T-helper 2 cell treated with Interferon-gamma antibody and Interleukin-4, amounts not matched to agents 5 μg/mL and 100 μg/mL, for 36 hours (primary cell): ENCODE data around the gene BAIAP2.

ENCODE experiments used
- DNase-seq: peaks from one replicate; pipeline ENCODE4 v3.0.0; 2021; ENCODE audit warnings: low spot score
- H3K27ac Mint-ChIP-seq: one replicate; pipeline ENCODE4 v1.8.0; 2021; ENCODE audit warnings: mild to moderate bottlenecking, mixed read lengths
- H3K27me3 Mint-ChIP-seq: one replicate; pipeline ENCODE4 v1.8.0; 2021; ENCODE audit warnings: low read depth, mixed read lengths
- H3K36me3 Mint-ChIP-seq: one replicate; pipeline ENCODE4 v1.8.0; 2021; ENCODE audit warnings: low read depth, mixed read lengths
- H3K4me1 Mint-ChIP-seq: one replicate; pipeline ENCODE4 v1.8.0; 2021; ENCODE audit warnings: low read depth, mixed read lengths
- H3K4me3 Mint-ChIP-seq: one replicate; pipeline ENCODE4 v1.8.0; 2022; ENCODE audit warnings: mild to moderate bottlenecking, moderate library complexity, mixed read lengths
- H3K9me3 Mint-ChIP-seq: one replicate; pipeline ENCODE4 v1.8.0; 2021; ENCODE audit warnings: mixed read lengths

Gene BAIAP2

GRCh38 chr17:81033535-81034167 is 1.3 kb upstream of the BAIAP2 start:
- Mint-ChIP-seq H3K27ac (no peak overlapping the region), H3K9me3 (no peaks in the 10 kb centered on the region), H3K4me3 (peak overlapping the region; percentile 80), H3K36me3 (no peaks in the 10 kb centered on the region), H3K4me1 (peaks cover 12% of the 10 kb centered on the region), H3K27me3 (peaks cover 53% of the 10 kb centered on the region)
- DNase-seq: no peak

- H3K27ac Mint-ChIP-seq: no peak overlapping the region
- no peaks in the 10 kb centered on the region for H3K9me3 Mint-ChIP-seq
- DNase-seq: no peak
- H3K4me1 Mint-ChIP-seq: peaks cover 12% of the 10 kb centered on the region
- peak overlapping the region; percentile 80 for H3K4me3 Mint-ChIP-seq
- peaks cover 48% of the 10 kb centered on the region for H3K27me3 Mint-ChIP-seq
- H3K36me3 Mint-ChIP-seq: no peaks in the 10 kb centered on the region
Measured at GRCh38 chr17:81034168-81034777, 678 bp upstream of the BAIAP2 start.

GRCh38 chr17:81035521-81036196 is 708 bp downstream of the BAIAP2 start:
- Mint-ChIP-seq H3K27ac (peak overlapping the region; percentile 23), H3K27me3 (peaks cover 45% of the 10 kb centered on the region), H3K4me3 (peak overlapping the region; percentile 74), H3K9me3 (no peaks in the 10 kb centered on the region), H3K4me1 (peaks cover 12% of the 10 kb centered on the region), H3K36me3 (no peaks in the 10 kb centered on the region)
- peak; percentile 57 for DNase-seq

GRCh38 chr17:81036197-81036941 is 1.4 kb downstream of the BAIAP2 start:
- Mint-ChIP-seq H3K27ac (no peak overlapping the region), H3K27me3 (peaks cover 42% of the 10 kb centered on the region), H3K36me3 (no peaks in the 10 kb centered on the region), H3K4me3 (peak overlapping the region; percentile 74), H3K4me1 (peaks cover 12% of the 10 kb centered on the region), H3K9me3 (no peaks in the 10 kb centered on the region)
- no peak for DNase-seq

GRCh38 chr17:81037026-81037797 is 2.3 kb downstream of the BAIAP2 start:
- H3K27me3 Mint-ChIP-seq: peaks cover 42% of the 10 kb centered on the region
- peaks cover 12% of the 10 kb centered on the region for H3K4me1 Mint-ChIP-seq
- no peaks in the 10 kb centered on the region for H3K9me3 Mint-ChIP-seq
- DNase-seq: no peak
- no peaks in the 10 kb centered on the region for H3K36me3 Mint-ChIP-seq
- H3K4me3 Mint-ChIP-seq: peak overlapping the region; percentile 74
- no peak overlapping the region for H3K27ac Mint-ChIP-seq

- H3K4me3 Mint-ChIP-seq: no peak overlapping the region
- no peaks in the 10 kb centered on the region for H3K36me3 Mint-ChIP-seq
- peaks cover 36% of the 10 kb centered on the region for H3K27me3 Mint-ChIP-seq
- H3K4me1 Mint-ChIP-seq: peaks cover 12% of the 10 kb centered on the region
- H3K27ac Mint-ChIP-seq: no peak overlapping the region
- H3K9me3 Mint-ChIP-seq: no peaks in the 10 kb centered on the region
- DNase-seq: no peak
Measured at GRCh38 chr17:81037798-81038733, 3.1 kb downstream of the BAIAP2 start.

GRCh38 chr17:81039096-81039495 is 4.1 kb downstream of the BAIAP2 start:
- Mint-ChIP-seq H3K36me3 (no peaks in the 10 kb centered on the region), H3K4me3 (no peak overlapping the region), H3K27me3 (peaks cover 26% of the 10 kb centered on the region), H3K4me1 (peaks cover 8% of the 10 kb centered on the region), H3K9me3 (no peaks in the 10 kb centered on the region), H3K27ac (no peak overlapping the region)
- DNase-seq: no peak

- no peaks in the 10 kb centered on the region for H3K36me3 Mint-ChIP-seq
- H3K9me3 Mint-ChIP-seq: no peaks in the 10 kb centered on the region
- H3K27ac Mint-ChIP-seq: no peak overlapping the region
- H3K4me3 Mint-ChIP-seq: no peak overlapping the region
- H3K27me3 Mint-ChIP-seq: peaks cover 24% of the 10 kb centered on the region
- no peak for DNase-seq
- H3K4me1 Mint-ChIP-seq: peaks cover 6% of the 10 kb centered on the region
Measured at GRCh38 chr17:81039854-81040758, 5.2 kb downstream of the BAIAP2 start.

GRCh38 chr17:81040791-81041337 is 5.9 kb downstream of the BAIAP2 start:
- H3K4me1 Mint-ChIP-seq: peaks cover 3% of the 10 kb centered on the region
- no peak overlapping the region for H3K27ac Mint-ChIP-seq
- no peak for DNase-seq

GRCh38 chr17:81042606-81043005 is 7.7 kb downstream of the BAIAP2 start:
- H3K27ac Mint-ChIP-seq: no peak overlapping the region
- no peak for DNase-seq
- no peaks in the 10 kb centered on the region for H3K36me3 Mint-ChIP-seq
- H3K9me3 Mint-ChIP-seq: no peaks in the 10 kb centered on the region
- no peak overlapping the region for H3K4me3 Mint-ChIP-seq
- peaks cover 5% of the 10 kb centered on the region for H3K27me3 Mint-ChIP-seq
- no peaks in the 10 kb centered on the region for H3K4me1 Mint-ChIP-seq

More at GRCh38 chr17:81040791-81041337, 5.9 kb downstream of the BAIAP2 start:
- no peaks in the 10 kb centered on the region for H3K36me3 Mint-ChIP-seq
- H3K4me3 Mint-ChIP-seq: no peak overlapping the region
- H3K27me3 Mint-ChIP-seq: peaks cover 21% of the 10 kb centered on the region
- H3K9me3 Mint-ChIP-seq: no peaks in the 10 kb centered on the region

- Mint-ChIP-seq H3K4me1 (no peaks in the 10 kb centered on the region), H3K27ac (no peak overlapping the region), H3K36me3 (no peaks in the 10 kb centered on the region), H3K9me3 (no peaks in the 10 kb centered on the region), H3K4me3 (no peak overlapping the region), H3K27me3 (no peaks in the 10 kb centered on the region)
- DNase-seq: no peak
Measured at GRCh38 chr17:81043319-81043724, 8.4 kb downstream of the BAIAP2 start.
